HFFc6 (cell line): ENCODE measurements around the gene EARS2. TPM values are rescaled to one million over a fixed set of nuclear protein-coding genes. Genes with fewer than 3 reads are reported as not detected.
A peak's percentile ranks its signal among the peaks of the same experiment; 100 is the strongest.

Experiments used
- DNase-seq: peaks from one replicate; pipeline ENCODE4 v3.0.0-alpha.2; 2018
- H3K27ac Mint-ChIP-seq: 2 replicates; pipeline ENCODE4 v1.8.0; 2020; ENCODE audit warnings: mild to moderate bottlenecking, mixed read lengths
- H3K27me3 Mint-ChIP-seq: 2 replicates; pipeline ENCODE4 v1.8.0; 2021; ENCODE audit warnings: mild to moderate bottlenecking, moderate library complexity, mixed read lengths; ENCODE audit not compliant: insufficient read depth
- H3K36me3 Mint-ChIP-seq: 2 replicates; pipeline ENCODE4 v1.8.0; 2021; ENCODE audit warnings: low read depth, mixed read lengths
- H3K4me1 Mint-ChIP-seq: 2 replicates; pipeline ENCODE4 v1.8.0; 2020; ENCODE audit warnings: low read depth, mixed read lengths
- H3K4me3 Mint-ChIP-seq: 2 replicates; pipeline ENCODE4 v1.8.0; 2020; ENCODE audit warnings: mild to moderate bottlenecking, moderate library complexity, mixed read lengths
- H3K9me3 Mint-ChIP-seq: 2 replicates; pipeline ENCODE4 v1.8.0; 2020; ENCODE audit warnings: mild to moderate bottlenecking, mixed read lengths
- CTCF ChIP-seq: fragments of 200-600 bp; sonication (generic); IDR thresholded peaks from 2 replicates; pipeline ENCODE4 v1.5.0; 2021; ENCODE audit warnings: antibody characterized with exemption, mild to moderate bottlenecking
- total RNA-seq, 6 experiments: library from RNA; stranded (reverse); fragmentation: NEBNext Ultra II Directional; extraction: Animal tissue kit (Norgen Biotek cat#: 25700); gene quantifications; 2 replicates in 1 of 6; 3 replicates in 5 of 6; pipeline ENCODE4 v1.2.3, GENCODE V29; 2021

The EARS2 gene
- total RNA-seq, 6 experiments from 2014 or later: 22.1 to 30.8 (median 27.0) TPM

GRCh38 chr16:23499801-23500200 is 57.3 kb downstream of the EARS2 start:
- Mint-ChIP-seq H3K27ac (no peak overlapping the region), H3K27me3 (peaks cover 2% of the 10 kb centered on the region; the same call in 1 of the 2 replicates), H3K36me3 (0 out of 2 replicates have a peak, but pooled peaks cover 12% of the 10 kb centered on the region), H3K9me3 (no peaks in the 10 kb centered on the region), H3K4me3 (no peak overlapping the region), H3K4me1 (peaks cover 20% of the 10 kb centered on the region)
- no peak for DNase-seq
- no peak for TF ChIP-seq CTCF

- DNase-seq: no peak
- H3K4me1 Mint-ChIP-seq: peaks cover 10% of the 10 kb centered on the region
- 0 out of 2 replicates have a peak, but pooled peaks cover 16% of the 10 kb centered on the region for H3K36me3 Mint-ChIP-seq
- no peak overlapping the region for H3K27ac Mint-ChIP-seq
- peaks cover 7% of the 10 kb centered on the region for H3K27me3 Mint-ChIP-seq
- H3K9me3 Mint-ChIP-seq: no peaks in the 10 kb centered on the region
- no peak for TF ChIP-seq CTCF
- no peak overlapping the region for H3K4me3 Mint-ChIP-seq
Observed at GRCh38 chr16:23498863-23499262, 58.3 kb downstream of the EARS2 start.

GRCh38 chr16:23497543-23497868 is 59.6 kb downstream of the EARS2 start:
- H3K4me3 Mint-ChIP-seq: peak overlapping the region; percentile 62; the same call in 1 of the 2 replicates
- H3K9me3 Mint-ChIP-seq: no peaks in the 10 kb centered on the region
- peaks cover 14% of the 10 kb centered on the region for H3K4me1 Mint-ChIP-seq
- H3K27ac Mint-ChIP-seq: peak overlapping the region; percentile 60
- DNase-seq: no peak
- H3K27me3 Mint-ChIP-seq: peaks cover 7% of the 10 kb centered on the region
- H3K36me3 Mint-ChIP-seq: peaks cover 21% of the 10 kb centered on the region; the same call in 1 of the 2 replicates
- TF ChIP-seq CTCF: no peak

- no peaks in the 10 kb centered on the region for H3K9me3 Mint-ChIP-seq
- peak overlapping the region; percentile 62 for H3K4me3 Mint-ChIP-seq
- peak overlapping the region; percentile 60 for H3K27ac Mint-ChIP-seq
- DNase-seq: no peak
- peaks cover 7% of the 10 kb centered on the region for H3K27me3 Mint-ChIP-seq
- no peak for TF ChIP-seq CTCF
- peaks cover 19% of the 10 kb centered on the region for H3K4me1 Mint-ChIP-seq
- peaks cover 25% of the 10 kb centered on the region; the same call in 1 of the 2 replicates for H3K36me3 Mint-ChIP-seq
Observed at GRCh38 chr16:23496821-23497542, 60.2 kb downstream of the EARS2 start.

- H3K27ac Mint-ChIP-seq: no peak overlapping the region
- H3K4me1 Mint-ChIP-seq: peaks cover 27% of the 10 kb centered on the region
- TF ChIP-seq CTCF: no peak
- H3K9me3 Mint-ChIP-seq: no peaks in the 10 kb centered on the region
- DNase-seq: no peak
- peaks cover 21% of the 10 kb centered on the region for H3K36me3 Mint-ChIP-seq
- H3K4me3 Mint-ChIP-seq: no peak overlapping the region
- peaks cover 4% of the 10 kb centered on the region; the same call in 1 of the 2 replicates for H3K27me3 Mint-ChIP-seq
Observed at GRCh38 chr16:23495671-23496070, 61.5 kb downstream of the EARS2 start.
